Psoas muscle (tissue), 8 donors: ENCODE measurements around the gene ZNF831. TPM values are rescaled to one million over a fixed set of nuclear protein-coding genes. Genes with fewer than 3 reads are reported as not detected.
A peak's percentile ranks its signal among the peaks of the same experiment; 100 is the strongest.

Experiments used
- ATAC-seq, 4 donors: fragments of 200-7000 bp; cut with Tn5 transposase; one replicate each; pipeline ENCODE4 v1.9.1; 2020; ENCODE audit warnings: moderate library complexity in 3 of 4, mild to moderate bottlenecking in 2 of 4
- DNase-seq, 2 donors: peaks; one replicate each; pipeline ENCODE4 v3.0.0-alpha.2; 2020
- H3K27ac ChIP-seq: fragments of 200-600 bp; one replicate; pipeline ENCODE4 v1.8.0; 2022
- H3K27me3 ChIP-seq, 3 donors: fragments of 200-600 bp in 1 of 3; one replicate each; pipeline versions ENCODE4 v1.6.1 to v1.8.0; 2013 to 2022; ENCODE audit warnings: low read length in 2 of 3, mild to moderate bottlenecking in 2 of 3, moderate library complexity in 1 of 3; ENCODE audit not compliant: insufficient read depth in 3 of 3
- H3K36me3 ChIP-seq, 2 donors: fragments of 200-600 bp in 1 of 2; one replicate each; pipeline versions ENCODE4 v1.6.1 to v1.8.0; 2013 to 2022; ENCODE audit warnings: low read depth in 1 of 2, mild to moderate bottlenecking in 1 of 2, moderate library complexity in 1 of 2; ENCODE audit not compliant: insufficient read depth in 1 of 2
- H3K4me1 ChIP-seq: fragments of 200-600 bp; one replicate; pipeline ENCODE4 v1.8.0; 2022
- H3K4me3 ChIP-seq: fragments of 200-600 bp; one replicate; pipeline ENCODE4 v1.8.0; 2022; ENCODE audit warnings: mild to moderate bottlenecking
- H3K9me3 ChIP-seq: fragments of 200-600 bp; one replicate; pipeline ENCODE4 v1.8.0; 2022
- WGBS, 3 donors: extraction: QIAGEN DNeasy Blood & Tissue Kit; methylation state at CpG; one replicate each; pipeline versions ENCODE4 v1.1.6 to v1.1.7; 2013; 5-methylcytosine and 5-hydroxymethylcytosine counted together
- intact Hi-C, 2 donors: fragments of 100-400 bp; cut with DNase I; formaldehyde crosslinking; loops; one replicate each; pipeline versions ENCODE4 v1.11.0 to v1.14.2; 2022
- polyA plus RNA-seq, 3 donors: library from polyadenylated mRNA; stranded (reverse); fragments of 200-250 nt; gene quantifications; one replicate each; pipeline ENCODE4 v1.2.3, GENCODE V29; 2013
- total RNA-seq, 4 donors: library from RNA; stranded (reverse); fragmentation: NEBNext Ultra II Directional in 2 of 4; extraction: Animal tissue kit (Norgen Biotek cat#: 25700) in 2 of 4; gene quantifications; one replicate each; pipeline versions ENCODE4 v1.2.1 to v1.2.4, GENCODE V29; 2021 to 2023
- TF ChIP-seq, protein P1 (sequence below): fragments of 200-600 bp; IDR thresholded peaks from one replicate; pipeline ENCODE4 v1.8.0; 2022; ENCODE audit warnings: antibody characterized with exemption
- donor health status: healthy with polysubstance abuse.
- donor health status: DM: no; HTN: no; CAD: no; lungs with moderate emphysema.
- donor health status: Bipolar disorder and iron deficiency.
- donor health status: healthy.
- donor health status: DM: yes; HTN: yes; CAD: no.
- donor health status: DM: no; HTN: no; CAD: no.
- donor health status: DM: no; HTN: no; CAD: no.
- donor health status: DM: yes; HTN: yes; CAD: no.

ZNF831 gene
- total and polyA plus RNA-seq, 7 donors, result 0.01 to 0.08 (median 0.03) TPM; not detected in 1

GRCh38 chr20:59152559-59153354 is 10.9 kb upstream of the ZNF831 start:
- no peak overlapping the region for H3K27ac ChIP-seq
- H3K9me3 ChIP-seq, result no peaks in the 10 kb centered on the region
- TF ChIP-seq, protein P1, sequence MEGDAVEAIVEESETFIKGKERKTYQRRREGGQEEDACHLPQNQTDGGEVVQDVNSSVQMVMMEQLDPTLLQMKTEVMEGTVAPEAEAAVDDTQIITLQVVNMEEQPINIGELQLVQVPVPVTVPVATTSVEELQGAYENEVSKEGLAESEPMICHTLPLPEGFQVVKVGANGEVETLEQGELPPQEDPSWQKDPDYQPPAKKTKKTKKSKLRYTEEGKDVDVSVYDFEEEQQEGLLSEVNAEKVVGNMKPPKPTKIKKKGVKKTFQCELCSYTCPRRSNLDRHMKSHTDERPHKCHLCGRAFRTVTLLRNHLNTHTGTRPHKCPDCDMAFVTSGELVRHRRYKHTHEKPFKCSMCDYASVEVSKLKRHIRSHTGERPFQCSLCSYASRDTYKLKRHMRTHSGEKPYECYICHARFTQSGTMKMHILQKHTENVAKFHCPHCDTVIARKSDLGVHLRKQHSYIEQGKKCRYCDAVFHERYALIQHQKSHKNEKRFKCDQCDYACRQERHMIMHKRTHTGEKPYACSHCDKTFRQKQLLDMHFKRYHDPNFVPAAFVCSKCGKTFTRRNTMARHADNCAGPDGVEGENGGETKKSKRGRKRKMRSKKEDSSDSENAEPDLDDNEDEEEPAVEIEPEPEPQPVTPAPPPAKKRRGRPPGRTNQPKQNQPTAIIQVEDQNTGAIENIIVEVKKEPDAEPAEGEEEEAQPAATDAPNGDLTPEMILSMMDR, result no peak
- 35 to 53% (median 39%) methylated on average over 8 of the region's 8 CpGs for WGBS, 3 donors
- ATAC-seq (peak; percentile 8 to 64 (median 25)), DNase-seq (no peak)
- H3K4me3 ChIP-seq, result peak overlapping the region; percentile 3
- intact Hi-C loops, result no loop called here
- no peaks in the 10 kb centered on the region for H3K36me3 ChIP-seq
- H3K4me1 ChIP-seq, result peaks cover 14% of the 10 kb centered on the region
- H3K27me3 ChIP-seq, result peaks cover 0 to 2% (median 0%) of the 10 kb centered on the region in 3 donors

- intact Hi-C loops, result no loop called here
Measured at GRCh38 chr20:59153355-59153681, 10.3 kb upstream of the ZNF831 start.

GRCh38 chr20:59153832-59154231 is 9.8 kb upstream of the ZNF831 start:
- peaks cover 0 to 2% (median 0%) of the 10 kb centered on the region in 3 donors for H3K27me3 ChIP-seq
- H3K27ac ChIP-seq, result no peak overlapping the region
- 88 to 90% (median 89%) methylated on average over 2 of the region's 2 CpGs for WGBS, 3 donors
- DNase-seq, result no peak
- no peak overlapping the region for H3K4me3 ChIP-seq
- intact Hi-C loops, result no loop called here
- H3K9me3 ChIP-seq, result no peaks in the 10 kb centered on the region
- H3K36me3 ChIP-seq, result no peaks in the 10 kb centered on the region
- ATAC-seq, result no peak
- TF ChIP-seq, protein P1, result no peak
- H3K4me1 ChIP-seq, result peaks cover 14% of the 10 kb centered on the region

More at GRCh38 chr20:59153355-59153681, 10.3 kb upstream of the ZNF831 start:
- peak; percentile 73 to 91 for DNase-seq
- Histone ChIP-seq H3K27me3 (peaks cover 0 to 2% (median 0%) of the 10 kb centered on the region in 3 donors), H3K4me3 (peak overlapping the region; percentile 3), H3K36me3 (no peaks in the 10 kb centered on the region), H3K4me1 (peaks cover 14% of the 10 kb centered on the region), H3K27ac (no peak overlapping the region), H3K9me3 (no peaks in the 10 kb centered on the region)
- WGBS, 3 donors, result 16 to 29% (median 25%) methylated on average over 8 of the region's 8 CpGs
- TF ChIP-seq, protein P1, result no peak
- peak; percentile 94 to 99 (median 98) for ATAC-seq

- intact Hi-C loops, result no loop called here
- Histone ChIP-seq H3K27me3 (peaks cover 0 to 2% (median 0%) of the 10 kb centered on the region in 3 donors), H3K36me3 (no peaks in the 10 kb centered on the region), H3K4me3 (no peak overlapping the region), H3K27ac (no peak overlapping the region), H3K9me3 (no peaks in the 10 kb centered on the region), H3K4me1 (peaks cover 14% of the 10 kb centered on the region)
- DNase-seq, result no peak
- ATAC-seq, result no peak
- TF ChIP-seq, protein P1, result no peak
- WGBS, 3 donors, result 86 to 90% (median 88%) methylated on average over 17 of the region's 17 CpGs
Measured at GRCh38 chr20:59154317-59155013, 9.2 kb upstream of the ZNF831 start.
